Mononuclear cell (primary cell): Measurements from ENCODE around the gene ACIN1. TPM values are rescaled to one million over a fixed set of nuclear protein-coding genes. Genes with fewer than 3 reads are reported as not detected.
A peak's percentile ranks its signal among the peaks of the same experiment; 100 is the strongest.

Experiments
- H3K27me3 ChIP-seq: 2 replicates; pipeline ENCODE4 v1.6.0; 2011; ENCODE audit warnings: low read length, control low read depth; ENCODE audit not compliant: insufficient read depth
- H3K4me1 ChIP-seq: 2 replicates; pipeline ENCODE4 v1.5.1; 2011; ENCODE audit warnings: mild to moderate bottlenecking, low read length, control low read depth; ENCODE audit not compliant: insufficient read depth
- H3K4me3 ChIP-seq: 2 replicates; pipeline ENCODE4 v1.5.1; 2011; ENCODE audit warnings: mild to moderate bottlenecking, low read length, moderate library complexity
- H3K9me3 ChIP-seq: 2 replicates; pipeline ENCODE4 v1.5.1; 2011; ENCODE audit warnings: low read depth, mild to moderate bottlenecking, control low read depth, low read length
- total RNA-seq: library from RNA; depleted of rRNA; stranded (reverse); fragments of >200 nt; gene quantifications from one replicate; pipeline ENCODE4 v1.2.3, GENCODE V29; 2012

Gene ACIN1
- total RNA-seq, 1 donor: 123 TPM

GRCh38 chr14:23128969-23129758 lies 34.2 kb upstream of the ACIN1 start:
- Histone ChIP-seq H3K4me3 (no peak overlapping the region), H3K9me3 (no peaks in the 10 kb centered on the region), H3K27me3 (no peaks in the 10 kb centered on the region), H3K4me1 (peaks cover 18% of the 10 kb centered on the region)

GRCh38 chr14:23127861-23128260 lies 32.9 kb upstream of the ACIN1 start:
- no peaks in the 10 kb centered on the region for H3K27me3 ChIP-seq
- no peak overlapping the region for H3K4me3 ChIP-seq
- peaks cover 18% of the 10 kb centered on the region for H3K4me1 ChIP-seq
- H3K9me3 ChIP-seq: no peaks in the 10 kb centered on the region

GRCh38 chr14:23126548-23127278 lies 31.8 kb upstream of the ACIN1 start:
- Histone ChIP-seq H3K9me3 (no peaks in the 10 kb centered on the region), H3K27me3 (no peaks in the 10 kb centered on the region), H3K4me1 (peaks cover 19% of the 10 kb centered on the region), H3K4me3 (no peak overlapping the region)

GRCh38 chr14:23125933-23126524 lies 31.1 kb upstream of the ACIN1 start:
- no peaks in the 10 kb centered on the region for H3K27me3 ChIP-seq
- H3K4me1 ChIP-seq: peaks cover 22% of the 10 kb centered on the region
- no peak overlapping the region for H3K4me3 ChIP-seq
- H3K9me3 ChIP-seq: no peaks in the 10 kb centered on the region

- Histone ChIP-seq H3K4me3 (no peak overlapping the region), H3K9me3 (no peaks in the 10 kb centered on the region), H3K4me1 (peaks cover 22% of the 10 kb centered on the region), H3K27me3 (no peaks in the 10 kb centered on the region)
Measured at GRCh38 chr14:23125011-23125410, 30.1 kb upstream of the ACIN1 start.

- H3K4me1 ChIP-seq: peaks cover 24% of the 10 kb centered on the region
- H3K27me3 ChIP-seq: no peaks in the 10 kb centered on the region
- H3K4me3 ChIP-seq: no peak overlapping the region
Measured at GRCh38 chr14:23124337-23124954, 29.5 kb upstream of the ACIN1 start.

GRCh38 chr14:23123419-23123818 lies 28.5 kb upstream of the ACIN1 start:
- Histone ChIP-seq H3K9me3 (no peaks in the 10 kb centered on the region), H3K4me1 (peaks cover 33% of the 10 kb centered on the region), H3K27me3 (no peaks in the 10 kb centered on the region), H3K4me3 (no peak overlapping the region)

More at GRCh38 chr14:23124337-23124954, 29.5 kb upstream of the ACIN1 start:
- H3K9me3 ChIP-seq: no peaks in the 10 kb centered on the region

GRCh38 chr14:23122086-23122485 lies 27.1 kb upstream of the ACIN1 start:
- Histone ChIP-seq H3K4me1 (peaks cover 46% of the 10 kb centered on the region), H3K27me3 (no peaks in the 10 kb centered on the region), H3K4me3 (no peak overlapping the region), H3K9me3 (no peaks in the 10 kb centered on the region)

GRCh38 chr14:23121361-23121771 lies 26.4 kb upstream of the ACIN1 start:
- no peaks in the 10 kb centered on the region for H3K27me3 ChIP-seq
- no peak overlapping the region for H3K4me3 ChIP-seq
- H3K9me3 ChIP-seq: no peaks in the 10 kb centered on the region
- peaks cover 53% of the 10 kb centered on the region for H3K4me1 ChIP-seq

- Histone ChIP-seq H3K4me3 (no peak overlapping the region), H3K4me1 (peaks cover 58% of the 10 kb centered on the region), H3K27me3 (no peaks in the 10 kb centered on the region), H3K9me3 (no peaks in the 10 kb centered on the region)
Measured at GRCh38 chr14:23120541-23121251, 25.8 kb upstream of the ACIN1 start.

GRCh38 chr14:23119363-23120327 lies 24.7 kb upstream of the ACIN1 start:
- Histone ChIP-seq H3K4me3 (peak overlapping the region; percentile 5), H3K4me1 (peaks cover 68% of the 10 kb centered on the region), H3K27me3 (no peaks in the 10 kb centered on the region), H3K9me3 (no peaks in the 10 kb centered on the region)

GRCh38 chr14:23118506-23119362 lies 23.8 kb upstream of the ACIN1 start, which contains the start of gene CEBPE:
CEBPE (minus strand) TSS chr14:23119255; CDS start chr14:23119091, 164 bp downstream.
- H3K4me1 ChIP-seq: peaks cover 77% of the 10 kb centered on the region
- H3K9me3 ChIP-seq: no peaks in the 10 kb centered on the region
- H3K27me3 ChIP-seq: no peaks in the 10 kb centered on the region
- H3K4me3 ChIP-seq: peak within 1 kb of the TSS; percentile 12
